Measurements from ENCODE around the gene FAM20C.
"Not testable (repeated sequence)": the region's sequence is repeated elsewhere in the genome, so short reads cannot be mapped to it uniquely, and the experiment has no call there.

Gene FAM20C

DNA sequence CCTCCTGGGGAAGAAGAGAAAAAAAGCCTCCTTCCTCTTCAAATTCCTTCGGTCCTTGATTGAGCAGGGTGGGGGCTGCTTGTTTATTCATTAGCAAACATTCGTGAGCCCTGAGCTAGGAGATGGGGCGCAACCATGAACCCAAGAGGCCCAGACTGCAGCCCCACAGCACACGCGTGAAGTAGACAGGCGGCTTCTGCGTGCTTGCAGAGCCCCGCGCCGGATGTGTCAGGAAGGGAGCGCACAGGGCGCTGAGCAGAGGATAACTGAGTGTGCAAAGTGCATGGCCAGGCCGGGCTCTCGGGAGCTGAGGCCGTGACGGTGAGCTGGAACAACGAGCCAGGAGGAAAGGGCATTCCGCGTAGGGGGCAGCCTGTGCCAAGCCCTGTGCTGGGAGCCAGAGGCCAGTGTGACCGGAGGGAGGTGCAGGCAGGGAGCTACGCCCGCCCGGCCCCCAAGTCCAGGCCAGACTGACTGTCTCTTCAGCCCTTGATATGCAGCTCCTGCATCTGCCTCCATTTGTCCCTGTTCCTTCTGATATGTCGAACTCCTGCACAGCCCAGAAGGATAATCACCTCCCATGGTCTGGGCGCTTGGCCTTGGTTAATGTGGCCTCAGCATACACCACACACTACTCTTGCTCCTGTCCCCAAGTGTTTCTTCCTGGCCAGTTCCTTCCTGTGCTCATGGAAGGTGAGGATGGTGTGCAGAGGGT, 102.2 kb downstream of the FAM20C start:
- DNase-seq (ENCODE audit: low read depth): no peak

DNA sequence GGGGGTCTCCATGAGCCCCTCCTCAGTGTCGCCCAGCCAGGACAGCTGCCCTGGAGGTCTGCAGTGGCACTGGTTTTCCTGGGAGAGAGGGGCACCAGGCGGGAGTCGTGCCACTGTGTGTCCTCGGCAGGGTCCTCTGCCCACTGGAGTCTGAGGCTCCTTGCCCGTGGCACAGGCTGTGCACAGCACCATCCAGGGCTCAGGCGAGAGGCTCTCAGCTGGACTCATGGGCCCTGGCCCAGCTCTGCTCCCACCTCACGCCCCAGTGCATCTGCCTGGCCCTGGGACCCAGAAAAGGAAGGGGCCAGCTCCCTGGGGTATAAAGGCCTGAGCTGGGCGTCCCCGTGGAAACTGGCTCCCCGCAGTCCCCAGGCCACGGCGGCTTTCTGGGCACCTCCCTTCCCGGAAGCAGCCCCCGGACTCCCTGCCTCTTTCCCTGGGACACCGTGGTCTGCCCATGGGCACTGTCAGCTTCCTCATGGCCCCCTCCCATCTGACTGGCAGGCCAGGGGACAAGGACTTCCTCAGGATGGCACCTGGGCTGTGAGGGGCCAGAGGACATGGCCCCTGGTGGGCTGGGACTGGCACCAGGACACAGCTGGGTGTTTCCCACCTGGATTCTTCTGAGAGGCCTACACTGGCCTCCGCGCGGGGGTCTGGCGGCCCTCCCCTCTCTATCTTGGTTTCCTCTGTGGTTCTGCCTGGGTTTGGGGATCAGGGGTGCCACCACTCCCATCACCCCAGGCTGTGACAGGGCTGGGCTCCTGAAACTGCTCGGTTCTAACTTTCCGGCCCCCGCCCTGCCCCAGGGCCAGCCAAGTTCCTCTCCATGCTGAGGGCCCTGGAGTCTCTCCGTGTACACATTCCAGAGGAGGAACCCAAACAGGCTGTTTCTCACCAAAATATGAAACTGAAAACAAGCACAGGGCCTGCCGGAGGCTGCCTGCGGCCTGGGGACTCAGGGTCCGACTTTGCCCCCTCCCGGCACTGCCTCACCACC, 103.1 kb downstream of the FAM20C start:
- no peak for DNase-seq (ENCODE audit: low read depth)

DNA sequence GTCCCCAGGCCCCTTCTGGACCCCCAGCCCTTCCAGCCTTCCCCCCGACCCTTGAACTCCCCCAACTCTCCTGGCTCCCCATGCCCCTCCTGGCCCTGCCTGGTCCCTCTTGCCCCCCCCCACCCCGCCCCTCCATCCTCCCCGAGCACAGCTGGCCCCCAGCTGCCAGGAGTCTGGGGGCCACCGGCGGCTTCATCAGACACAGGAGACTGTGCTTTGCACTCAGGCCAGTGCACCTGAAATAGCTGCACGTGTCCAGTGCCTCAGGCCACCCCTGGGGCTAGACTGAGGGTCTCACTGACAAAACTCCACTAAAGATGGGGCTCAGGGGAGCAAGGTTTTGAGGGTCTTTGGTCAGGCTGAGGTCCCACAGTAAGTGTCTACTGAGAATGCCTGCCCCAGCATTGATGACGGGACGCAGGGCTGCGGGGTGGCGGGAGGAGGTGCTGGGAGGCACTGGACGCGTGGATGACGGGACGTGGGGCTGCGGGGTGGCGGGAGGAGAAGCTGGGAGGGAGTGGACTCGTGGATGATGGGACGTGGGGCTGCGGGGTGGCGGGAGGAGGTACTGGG, 104.1 kb downstream of the FAM20C start:
- DNase-seq (ENCODE audit: low read depth): no peak

DNA sequence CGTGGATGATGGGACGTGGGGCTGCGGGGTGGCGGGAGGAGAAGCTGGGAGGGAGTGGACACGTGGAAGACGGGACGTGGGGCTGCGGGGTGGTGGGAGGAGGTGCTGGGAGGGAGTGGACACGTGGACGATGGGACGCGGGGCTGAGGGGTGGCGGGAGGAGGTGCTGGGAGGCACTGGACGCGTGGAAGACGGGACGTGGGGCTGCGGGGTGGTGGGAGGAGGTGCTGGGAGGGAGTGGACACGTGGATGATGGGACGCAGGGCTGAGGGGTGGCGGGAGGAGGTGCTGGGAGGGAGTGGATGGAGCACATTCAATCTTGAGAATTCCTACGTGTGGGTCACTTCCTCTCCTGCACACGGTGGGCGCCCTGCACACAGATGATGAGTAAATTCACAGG, 104.8 kb downstream of the FAM20C start:
- DNase-seq (ENCODE audit: low read depth): not testable (repeated sequence)

DNA sequence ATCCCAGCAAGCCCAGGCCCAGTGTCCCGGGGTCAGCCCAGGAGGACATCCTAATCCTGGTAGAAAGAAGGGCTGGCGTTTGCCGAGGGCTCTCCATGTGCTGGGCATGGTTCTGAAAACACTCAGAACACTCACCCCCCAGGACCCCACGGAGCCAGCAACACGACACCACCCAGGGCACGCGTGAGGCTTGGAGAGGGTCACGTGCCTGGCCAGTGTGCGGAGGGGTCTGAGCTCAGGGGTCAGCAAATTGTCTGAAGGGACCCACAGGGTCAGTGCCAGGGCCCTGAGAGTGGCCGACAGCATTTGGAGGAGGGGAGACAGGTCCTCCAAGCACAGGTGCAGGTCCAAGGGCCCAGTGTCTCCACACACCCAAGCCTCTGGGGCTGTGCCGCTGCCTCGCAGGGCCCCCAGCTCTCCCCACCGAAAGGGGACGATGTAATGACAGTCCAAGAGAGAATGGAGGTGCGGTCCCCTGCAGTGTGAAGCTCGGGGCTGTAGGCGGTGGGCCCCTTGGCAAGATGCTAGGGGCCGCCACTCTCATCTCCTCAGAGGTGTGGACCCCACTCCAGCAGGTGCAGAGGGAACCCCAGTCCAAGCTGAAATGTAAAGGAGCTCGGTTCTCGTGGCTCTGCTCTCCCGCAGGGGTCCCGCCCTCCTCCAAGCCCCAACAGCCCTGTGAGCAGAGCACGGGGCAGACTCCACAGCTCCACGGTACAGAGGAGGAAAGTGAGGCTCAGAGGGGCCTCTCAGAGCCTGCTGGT, 105.4 kb downstream of the FAM20C start:
- DNase-seq (ENCODE audit: low read depth): no peak

DNA sequence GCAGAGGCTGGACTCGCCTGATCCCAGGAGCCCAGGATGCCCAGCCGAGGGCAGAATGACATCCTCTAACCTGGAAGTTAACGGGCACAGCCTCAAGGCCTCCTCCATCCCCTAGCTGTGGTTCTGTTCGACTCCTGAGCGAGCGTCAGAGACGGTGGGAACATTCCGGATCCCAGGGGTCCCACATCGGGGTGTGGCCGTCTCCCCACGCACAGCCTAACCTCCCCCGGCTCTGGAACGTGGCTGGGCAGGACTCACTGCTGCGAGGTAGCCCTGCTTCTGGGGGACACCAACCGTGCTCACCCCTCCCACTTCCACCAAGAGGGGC, 106.0 kb downstream of the FAM20C start:
- DNase-seq (ENCODE audit: low read depth): no peak

DNA sequence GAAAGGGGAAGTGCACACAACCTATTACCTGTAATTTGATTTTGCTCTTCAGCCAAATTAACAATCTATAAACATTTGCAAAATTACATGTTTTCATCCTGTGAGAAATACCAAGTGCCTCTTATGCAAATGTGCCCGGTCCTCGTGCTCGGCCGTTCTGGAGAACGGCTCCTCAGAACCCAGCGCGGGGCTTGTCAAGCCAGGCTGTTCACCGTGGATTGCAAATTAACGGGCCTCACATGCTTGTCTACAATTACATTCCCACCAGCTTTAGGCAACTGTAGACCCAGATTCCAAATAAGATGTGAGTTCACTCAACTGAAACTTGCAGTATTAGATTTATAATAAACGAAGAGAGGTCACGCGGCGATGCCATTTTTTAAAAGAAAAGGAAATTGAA, 106.4 kb downstream of the FAM20C start:
- no peak for DNase-seq (ENCODE audit: low read depth)

DNA sequence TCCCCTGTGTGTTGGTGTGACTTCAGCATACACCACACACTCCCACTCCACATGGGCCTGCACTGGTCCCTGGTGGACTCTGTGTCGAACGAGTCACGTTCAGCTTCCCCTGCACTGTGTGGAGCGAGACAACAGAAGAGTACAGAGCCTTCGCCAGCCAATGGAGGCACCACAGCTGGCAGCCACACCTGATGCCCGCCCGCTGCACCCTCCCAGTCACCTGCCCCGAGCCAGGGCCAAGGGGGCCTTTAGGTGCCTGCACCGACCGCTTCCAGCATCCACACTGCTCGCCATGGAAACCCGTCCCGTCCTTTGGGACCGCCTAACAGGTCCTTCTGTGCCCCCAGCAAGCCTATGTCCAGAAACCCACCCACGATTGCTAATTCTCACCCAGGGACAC, 106.8 kb downstream of the FAM20C start:
- DNase-seq (ENCODE audit: low read depth): no peak

DNA sequence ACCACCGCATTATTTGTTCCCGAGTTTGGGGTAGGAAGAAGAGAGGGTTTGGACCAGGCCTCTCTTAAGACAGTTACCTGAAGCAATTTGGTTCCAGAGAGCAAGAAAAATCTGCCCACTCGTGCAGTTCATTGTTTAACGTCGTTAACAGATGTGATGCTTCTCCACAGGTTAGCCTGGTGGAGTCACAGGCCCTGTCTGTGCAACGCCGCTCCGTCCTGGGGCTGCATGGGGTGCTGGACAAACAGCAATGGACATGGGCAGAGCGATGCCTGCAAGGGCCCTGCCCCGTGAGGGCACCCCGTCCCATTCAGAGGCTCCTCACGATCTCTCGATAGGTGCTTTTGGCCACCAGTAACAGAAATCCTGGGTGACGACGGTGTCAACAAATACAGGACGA, 107.3 kb downstream of the FAM20C start:
- no peak for DNase-seq (ENCODE audit: low read depth)

DNA sequence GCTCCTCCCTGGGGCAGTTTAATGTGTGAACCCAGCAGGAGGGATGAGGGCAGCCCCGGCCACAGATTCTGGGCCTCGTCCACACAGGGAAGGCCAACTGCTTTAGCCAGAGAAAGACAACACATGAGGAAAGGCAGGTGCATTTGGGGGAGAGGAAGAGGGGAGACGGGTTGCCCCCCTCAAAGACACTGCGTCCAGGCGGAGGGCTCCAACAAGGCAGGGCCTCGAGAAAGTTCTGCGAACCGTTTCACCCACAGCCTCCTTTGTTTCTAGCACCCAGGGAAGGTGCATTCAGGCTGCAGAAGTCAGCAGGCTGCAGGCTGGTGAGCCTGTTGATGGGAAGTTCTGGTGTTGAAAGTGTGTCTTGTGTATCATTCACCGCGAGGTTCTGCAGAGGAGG, 107.7 kb downstream of the FAM20C start:
- DNase-seq (ENCODE audit: low read depth): no peak

DNA sequence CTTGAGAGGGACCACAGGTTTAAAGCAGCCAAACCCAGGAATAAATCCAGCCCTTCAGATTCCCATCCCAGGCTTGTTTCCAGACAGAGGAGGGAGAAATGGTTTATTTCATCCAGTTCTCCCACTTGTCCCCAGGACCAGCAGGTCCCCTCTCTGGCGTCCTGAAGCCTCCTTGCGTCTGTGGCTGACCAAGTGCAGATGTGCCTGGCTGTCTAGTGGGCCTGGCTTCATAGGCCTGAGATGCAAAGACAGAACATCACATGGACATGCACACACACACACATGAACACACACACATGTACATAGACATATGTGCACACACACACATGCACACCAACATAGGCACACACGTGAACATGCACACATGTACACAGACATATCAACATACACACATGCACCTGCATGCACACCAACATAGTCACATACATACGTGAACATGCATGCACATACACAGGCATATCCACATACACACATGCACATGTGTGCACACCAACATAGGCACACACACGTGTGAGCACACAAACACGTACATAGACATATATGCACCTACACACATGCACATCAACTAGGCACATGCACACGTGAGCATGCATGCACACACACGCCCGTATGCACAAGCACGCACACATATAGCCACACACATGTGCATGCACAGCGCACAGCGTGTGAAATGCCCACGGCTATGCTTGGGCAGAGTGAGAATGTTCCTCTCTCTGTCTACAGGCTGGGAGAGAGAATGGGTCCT, 108.3 kb downstream of the FAM20C start:
- DNase-seq (ENCODE audit: low read depth): no peak

DNA sequence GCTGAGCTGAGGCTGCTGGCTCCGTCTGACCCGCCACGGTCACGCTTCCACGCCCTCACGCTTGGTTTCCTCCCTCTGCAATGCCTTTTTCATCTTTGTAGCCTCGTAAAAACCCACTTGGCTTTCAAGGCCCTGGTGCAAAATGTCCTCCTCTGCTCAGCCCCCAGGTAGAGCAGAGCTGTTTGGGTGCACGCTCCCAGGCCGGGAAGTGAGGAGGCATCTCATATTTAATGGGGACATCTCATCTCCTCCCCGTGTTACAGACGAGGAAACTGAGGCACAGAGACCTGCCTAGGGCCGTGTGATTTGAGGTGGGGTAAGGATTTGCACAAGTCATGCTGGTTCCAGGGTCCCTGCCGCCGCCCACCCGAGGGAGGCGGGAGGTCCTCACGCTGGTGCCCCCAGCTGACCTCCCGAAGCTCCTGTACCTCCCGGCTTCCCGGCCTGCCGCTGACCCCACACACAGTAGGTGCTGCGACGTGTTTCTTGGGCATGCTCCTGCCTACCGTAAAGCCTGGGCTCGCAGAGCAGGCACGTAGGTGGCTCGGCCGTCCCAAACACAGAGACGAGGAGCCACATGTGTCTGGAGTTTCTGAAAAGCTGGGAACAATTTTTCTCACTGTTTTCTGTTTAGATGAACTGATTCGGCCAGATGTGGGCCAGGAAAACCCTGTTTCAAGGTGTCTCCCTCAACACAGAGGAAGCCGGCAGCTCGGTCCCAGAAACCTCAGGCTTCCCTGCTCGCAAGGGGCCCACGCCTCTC, 109.1 kb downstream of the FAM20C start:
- no peak for DNase-seq (ENCODE audit: low read depth)

DNA sequence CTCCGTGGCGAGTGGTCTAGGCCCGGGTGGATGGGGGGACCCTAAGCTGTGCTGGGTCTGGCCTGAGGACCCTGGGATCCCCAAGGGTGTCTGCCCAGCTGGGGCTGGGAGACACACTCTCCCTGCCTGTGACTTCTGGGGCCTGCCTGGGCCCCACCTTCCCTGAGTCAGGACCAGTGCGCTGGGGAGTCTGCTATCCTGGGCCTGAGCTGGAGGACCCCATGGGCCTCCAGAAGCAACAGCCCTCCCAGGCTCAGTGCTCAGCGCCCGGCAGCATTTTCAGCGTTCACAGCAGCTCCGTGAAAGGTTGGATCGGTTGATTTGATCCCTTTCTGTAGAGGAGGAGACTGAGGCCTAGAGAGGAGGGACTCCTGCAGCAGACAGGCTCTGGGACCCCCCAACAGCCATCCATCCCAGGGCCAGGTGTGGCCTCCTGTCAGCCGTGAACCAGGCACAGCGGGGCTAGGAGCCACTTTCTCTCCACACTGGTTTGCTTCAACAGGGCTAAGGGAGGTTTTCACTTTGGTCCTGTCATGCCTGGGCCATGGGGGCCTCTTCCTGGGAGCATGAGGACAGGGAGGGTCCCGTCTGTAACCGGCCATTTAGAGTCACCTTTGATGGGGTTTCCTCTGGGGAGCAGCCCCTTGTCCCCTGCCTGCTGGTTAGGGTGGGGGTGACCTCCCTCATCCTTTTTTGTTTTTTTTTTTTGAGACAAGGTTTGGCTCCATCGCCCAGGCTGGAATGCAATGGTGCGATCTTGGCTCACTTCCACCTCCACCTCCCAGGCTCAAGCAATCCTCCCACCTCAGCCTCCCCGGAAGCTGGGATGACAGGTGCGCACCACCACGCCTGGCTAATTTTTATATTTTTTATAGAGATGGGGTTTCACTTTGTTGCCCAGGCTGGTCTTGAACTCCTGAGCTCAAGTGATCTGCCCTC, 110.0 kb downstream of the FAM20C start:
- no peak for DNase-seq (ENCODE audit: low read depth)

DNA sequence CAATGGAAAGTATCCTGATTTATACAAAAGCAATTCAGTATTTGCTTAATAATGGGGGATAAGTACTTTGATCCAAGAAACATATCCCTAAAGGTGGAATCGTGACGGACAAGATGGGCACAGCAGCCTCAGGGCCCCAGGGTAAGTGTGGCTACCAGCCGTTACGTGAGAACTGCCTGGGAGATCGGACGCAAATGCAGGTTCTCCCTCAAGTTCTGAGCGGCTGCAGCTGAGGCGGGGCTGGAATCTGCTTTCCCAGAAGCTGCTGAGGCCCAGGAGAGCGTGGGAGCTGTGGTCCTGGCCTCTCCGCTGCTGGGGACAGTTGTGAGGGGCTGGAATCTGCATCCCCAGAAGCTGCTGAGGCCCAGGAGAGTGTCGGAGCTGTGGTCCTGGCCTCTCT, 111.1 kb downstream of the FAM20C start:
- no peak for DNase-seq (ENCODE audit: low read depth)

DNA sequence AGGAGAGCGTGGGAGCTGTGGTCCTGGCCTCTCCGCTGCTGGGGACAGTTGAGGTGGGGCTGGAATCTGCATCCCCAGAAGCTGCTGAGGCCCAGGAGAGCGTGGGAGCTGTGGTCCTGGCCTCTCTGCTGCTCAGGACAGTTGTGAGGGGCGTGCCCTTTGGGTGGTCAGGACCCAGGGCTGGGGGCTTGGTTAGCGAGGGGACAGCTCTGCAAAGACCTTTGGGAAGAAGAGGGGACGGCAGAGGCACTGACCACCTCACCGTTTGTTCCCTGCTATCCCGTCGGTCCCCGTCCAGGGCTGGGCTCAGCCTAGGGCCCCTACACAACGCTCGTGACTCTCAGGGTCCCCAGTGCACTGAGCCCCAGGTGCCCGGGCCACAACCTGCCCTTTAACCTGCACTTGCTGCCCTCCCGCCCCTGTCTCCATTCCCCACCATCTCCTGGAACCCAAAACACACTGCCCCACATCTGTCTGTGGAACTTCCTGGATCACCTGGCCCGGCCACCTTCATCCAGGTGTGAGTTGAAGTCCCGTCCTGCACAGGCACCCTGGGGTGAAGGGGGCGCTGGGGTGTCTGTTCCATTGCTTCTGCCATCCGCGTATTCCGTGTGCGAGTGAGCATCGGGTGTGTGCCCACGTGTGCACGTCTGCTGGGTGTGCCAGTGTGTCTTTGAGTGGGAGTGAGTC, 111.7 kb downstream of the FAM20C start:
- DNase-seq (ENCODE audit: low read depth): no peak

DNA sequence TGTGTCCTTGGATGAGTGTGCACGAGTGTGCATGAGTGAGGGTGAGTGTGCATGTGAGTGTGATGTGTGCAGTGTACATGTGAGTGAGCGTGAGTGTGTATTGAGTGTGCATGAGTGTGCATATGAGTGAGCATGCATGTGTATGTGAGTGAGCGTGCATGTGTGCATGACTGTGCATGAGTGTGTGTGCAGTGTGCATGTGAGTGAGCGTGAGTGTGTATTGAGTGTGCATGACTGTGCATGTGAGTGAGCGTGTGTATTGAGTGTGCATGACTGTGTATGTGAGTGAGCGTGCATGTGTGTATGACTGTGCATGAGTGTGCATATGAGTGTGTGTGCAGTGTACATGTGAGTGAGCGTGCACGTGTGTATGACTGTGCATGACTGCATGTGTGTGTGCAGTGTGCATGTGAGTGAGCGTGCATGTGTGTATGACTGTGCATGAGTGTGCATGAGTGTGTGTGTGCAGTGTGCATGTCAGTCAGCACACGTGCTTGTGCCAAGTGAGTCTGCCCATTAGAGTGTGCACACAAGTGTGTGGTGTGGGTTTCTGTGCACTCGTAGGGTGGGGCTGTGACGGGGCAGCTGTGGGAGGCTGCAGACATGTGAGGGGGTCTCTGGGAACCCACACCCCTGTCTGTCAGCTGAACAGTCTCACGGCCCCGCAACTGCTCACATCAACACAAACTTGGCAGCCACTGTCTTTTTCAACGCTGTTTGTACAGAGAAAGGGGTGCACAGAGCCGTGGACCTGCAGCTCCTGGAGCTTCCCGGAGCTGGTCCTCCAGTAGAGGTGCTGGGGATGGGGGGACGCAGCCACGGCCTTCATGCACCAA, 112.4 kb downstream of the FAM20C start:
- DNase-seq (ENCODE audit: low read depth): no peak

DNA sequence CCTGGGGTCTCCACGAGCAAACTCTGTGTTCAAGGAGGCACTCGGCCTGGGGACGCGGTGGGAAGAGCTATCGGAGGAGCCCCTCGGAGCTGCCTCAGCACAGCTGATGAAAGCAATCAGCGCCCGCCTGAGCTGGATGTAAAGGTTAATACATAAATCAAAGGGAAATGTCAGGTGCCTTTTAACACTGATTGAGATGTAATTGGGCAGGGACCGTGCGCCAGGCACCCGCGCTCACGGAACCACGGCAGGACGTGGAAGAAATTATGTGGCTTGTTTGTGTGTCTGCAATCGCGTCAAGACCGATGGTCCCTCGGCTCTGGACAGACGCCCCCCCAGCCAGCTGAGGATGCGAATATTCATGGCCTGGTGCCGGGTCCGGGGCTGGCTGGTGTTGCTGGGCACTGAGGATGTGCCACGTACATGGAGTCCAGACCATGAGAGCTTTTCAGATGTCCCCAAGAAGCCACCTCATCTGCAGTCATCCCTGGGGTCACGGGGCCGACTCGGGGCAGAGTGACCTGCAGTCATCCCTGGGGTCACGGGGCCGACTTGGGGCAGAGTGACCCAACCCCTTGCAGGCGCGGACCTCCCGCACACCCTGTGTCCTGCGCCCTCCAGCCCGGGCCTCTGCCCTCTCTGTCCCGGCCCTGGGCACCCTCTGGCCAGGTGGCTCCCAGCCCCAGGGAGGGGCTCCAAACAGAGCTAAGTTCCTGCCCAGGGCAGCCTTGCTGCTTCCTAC, 113.2 kb downstream of the FAM20C start:
- no peak for DNase-seq (ENCODE audit: low read depth)
